Kidney capillary endothelial cell (primary cell): ENCODE data around the gene KRT36.

ENCODE experiments used
- DNase-seq: peaks from one replicate; pipeline ENCODE4 v3.0.0-alpha.2; 2018; ENCODE audit warnings: low spot score

The KRT36 gene

DNA sequence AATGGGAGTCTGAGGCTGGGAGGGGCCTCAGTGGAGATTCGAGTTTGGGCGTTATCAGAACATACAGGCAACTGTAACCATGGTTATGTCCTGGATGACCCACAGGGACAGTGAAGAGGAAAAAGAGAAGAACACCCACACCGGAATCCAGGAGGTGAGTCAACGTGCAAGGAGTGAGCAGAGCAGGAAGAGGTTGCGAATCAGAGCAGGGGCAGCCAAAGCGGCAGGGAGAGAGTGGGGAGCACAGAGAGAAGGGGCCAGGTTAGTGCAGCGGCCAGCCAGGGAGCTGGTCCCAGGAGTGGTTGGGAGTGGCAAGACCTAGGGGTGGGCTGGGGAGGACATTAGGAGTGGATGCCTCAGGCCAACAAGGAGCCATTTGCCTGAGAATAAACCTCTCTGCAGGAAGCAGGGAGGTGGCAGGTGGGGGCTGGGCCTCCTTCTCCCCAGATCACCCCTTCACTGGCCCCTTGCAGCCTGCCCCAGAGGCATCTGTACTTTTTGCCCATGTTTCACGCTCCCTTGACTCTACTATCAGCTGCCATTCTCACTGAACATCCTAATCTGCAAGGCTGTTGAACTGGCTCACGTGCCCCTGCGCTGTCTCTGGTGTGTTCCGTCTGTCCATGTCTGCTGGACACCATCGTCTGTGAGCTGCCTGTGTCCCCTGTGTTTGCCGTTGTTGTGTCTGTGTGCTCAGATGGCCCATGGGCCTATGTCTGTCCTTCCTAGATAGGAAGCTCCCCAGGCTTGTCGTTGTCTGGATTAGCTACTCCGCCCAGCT, 10.6 kb upstream of the KRT36 start:
- peak; percentile 53 for DNase-seq

DNA sequence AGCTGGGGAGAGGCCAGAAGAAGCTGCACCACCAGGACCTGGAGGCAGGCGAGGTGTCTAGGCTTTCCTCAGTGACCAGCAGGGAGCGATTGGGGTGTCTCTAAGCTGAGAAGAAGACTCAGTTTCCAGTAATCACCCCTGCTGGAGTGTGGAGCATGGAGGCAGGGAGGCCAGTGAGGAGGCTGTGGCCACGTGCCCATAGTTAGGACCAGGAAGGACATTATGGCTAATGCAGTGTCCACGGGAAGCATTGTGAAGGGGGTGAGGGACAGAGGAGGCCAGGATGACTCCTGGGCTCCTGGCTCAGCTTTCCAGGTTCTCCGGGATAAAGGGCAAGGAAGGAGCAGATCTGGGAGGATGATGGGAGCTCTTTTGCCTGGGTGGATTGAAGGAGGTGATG, 10.0 kb upstream of the KRT36 start:
- no peak for DNase-seq

DNA sequence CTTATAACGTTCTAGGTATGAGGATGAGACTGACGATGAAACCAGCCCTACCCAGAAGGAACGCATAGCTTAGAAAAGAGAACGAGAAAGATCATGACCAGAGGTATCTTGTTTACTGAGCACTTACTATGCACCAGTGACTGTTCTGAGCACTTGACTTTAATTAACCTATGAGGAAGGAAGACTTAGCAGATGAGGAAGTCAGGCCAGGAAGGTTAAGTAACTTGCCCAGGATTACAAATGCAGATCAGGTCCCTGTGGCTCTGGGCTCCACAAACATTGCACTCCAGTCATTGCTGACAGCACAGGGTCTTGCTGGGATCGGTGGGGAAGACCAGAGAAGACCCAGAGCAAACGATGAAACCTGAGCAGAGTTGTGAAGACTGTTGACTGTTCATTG, 8.6 kb upstream of the KRT36 start:
- DNase-seq: no peak

DNA sequence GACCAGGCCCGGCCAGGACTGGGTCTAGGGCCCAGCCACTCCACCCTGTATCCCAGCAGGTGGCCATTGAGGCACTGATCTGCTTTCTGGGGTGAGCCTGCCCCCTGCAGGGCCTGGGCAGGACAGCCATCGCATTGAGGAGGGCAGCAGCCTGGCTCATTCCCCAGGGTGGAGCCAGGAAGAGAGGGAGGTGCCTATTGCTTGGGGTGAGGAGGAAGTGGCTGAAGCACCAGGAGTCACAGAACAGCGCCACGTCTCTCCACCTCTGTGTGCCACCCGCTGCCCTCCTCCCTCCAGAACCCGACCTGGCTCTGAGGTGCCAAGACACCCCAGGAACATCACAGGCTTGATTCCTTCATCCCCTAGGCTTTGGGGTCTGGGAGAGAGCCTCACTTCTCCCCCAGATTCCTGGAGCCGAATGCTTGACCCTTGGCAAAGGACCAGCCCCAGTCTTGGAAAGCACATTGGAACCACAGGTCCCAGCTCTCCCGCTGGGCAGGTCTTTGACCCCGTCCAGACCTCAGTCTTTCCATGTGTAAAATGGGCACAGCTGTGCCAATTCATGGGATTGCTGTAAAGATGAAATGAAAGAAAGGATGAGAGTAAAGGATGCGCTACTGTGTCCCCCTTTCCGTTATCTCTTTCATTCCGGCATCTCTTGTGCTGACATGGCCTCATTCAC, 7.2 kb upstream of the KRT36 start:
- peak; percentile 85 for DNase-seq

DNA sequence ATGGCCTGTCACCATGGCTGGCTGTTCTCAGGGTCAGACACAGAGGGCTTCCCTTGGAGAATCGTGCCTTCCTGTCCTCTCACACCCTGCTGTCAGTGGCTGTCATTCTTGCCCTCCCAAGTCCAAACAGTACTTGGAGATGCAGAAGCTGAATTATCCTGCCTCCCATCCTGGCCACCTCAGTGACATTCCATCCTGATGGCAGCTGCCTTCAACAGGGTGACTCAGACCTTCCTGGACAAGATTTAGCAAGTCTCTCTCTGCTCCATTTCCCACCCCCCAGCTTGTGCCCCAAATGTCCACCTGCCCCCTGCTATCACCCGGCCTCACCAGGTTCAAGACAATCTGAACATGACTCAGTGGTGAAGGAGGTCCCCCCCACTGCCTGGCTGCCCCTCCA, 4.8 kb upstream of the KRT36 start:
- no peak for DNase-seq

DNA sequence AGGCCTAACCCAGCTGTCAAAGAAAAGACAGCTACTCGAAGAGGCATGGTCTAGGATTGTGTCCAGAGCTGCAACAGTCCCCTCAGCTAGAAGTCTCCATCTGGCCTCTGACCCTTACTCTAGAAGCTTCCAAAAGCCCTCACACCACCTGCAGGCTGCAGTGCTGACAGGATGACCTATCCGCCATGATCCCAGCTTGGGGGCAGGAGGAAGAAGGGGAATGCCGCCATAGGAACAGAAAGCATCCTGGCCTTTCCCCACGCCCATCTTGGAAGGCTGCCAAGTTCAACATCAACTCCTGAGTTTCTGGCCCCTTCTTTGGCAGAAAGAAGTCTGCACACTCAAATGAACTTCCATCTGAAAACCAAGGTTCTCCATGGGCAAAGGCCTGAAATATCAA, 3.1 kb upstream of the KRT36 start:
- peak; percentile 23 for DNase-seq

DNA sequence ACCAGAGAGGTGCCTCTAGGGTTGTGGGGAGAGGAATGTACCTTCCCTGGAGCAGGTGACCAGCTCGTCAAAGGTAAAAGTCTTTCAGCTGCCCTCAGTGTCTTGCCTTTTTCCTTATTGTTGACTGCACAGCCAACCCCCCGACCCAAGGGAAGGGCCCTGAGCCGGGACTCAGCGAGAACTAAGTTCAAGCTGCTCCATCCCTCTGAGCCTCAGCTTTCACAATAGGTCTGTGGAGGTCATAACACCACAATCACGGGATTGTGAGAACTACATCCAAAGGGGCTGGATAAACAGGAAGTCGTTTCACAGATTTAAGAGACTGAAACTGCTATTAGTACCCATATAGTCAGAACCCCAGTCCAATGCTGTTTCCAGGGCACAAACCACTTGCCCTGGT, 2.6 kb upstream of the KRT36 start:
- DNase-seq: no peak

DNA sequence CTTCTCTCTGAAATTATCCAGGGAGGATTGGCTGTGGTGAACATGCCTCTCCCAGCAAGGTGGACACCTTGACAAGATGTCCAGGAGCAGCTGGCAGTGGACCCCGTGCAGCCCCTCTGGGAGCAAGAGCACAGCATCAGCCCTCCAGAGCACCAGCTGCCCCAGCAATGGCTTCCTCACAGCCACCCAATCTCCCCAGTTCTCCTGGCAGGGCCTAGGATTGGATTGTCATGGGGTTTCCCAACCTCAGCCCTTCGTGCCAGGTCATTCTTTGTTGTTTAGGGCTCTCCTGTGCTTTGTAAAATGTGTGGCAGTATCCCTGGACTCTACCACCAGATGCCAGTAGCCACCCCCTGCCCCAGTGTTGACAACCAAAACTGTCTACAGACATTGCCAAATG, 1.8 kb upstream of the KRT36 start:
- DNase-seq: no peak

DNA sequence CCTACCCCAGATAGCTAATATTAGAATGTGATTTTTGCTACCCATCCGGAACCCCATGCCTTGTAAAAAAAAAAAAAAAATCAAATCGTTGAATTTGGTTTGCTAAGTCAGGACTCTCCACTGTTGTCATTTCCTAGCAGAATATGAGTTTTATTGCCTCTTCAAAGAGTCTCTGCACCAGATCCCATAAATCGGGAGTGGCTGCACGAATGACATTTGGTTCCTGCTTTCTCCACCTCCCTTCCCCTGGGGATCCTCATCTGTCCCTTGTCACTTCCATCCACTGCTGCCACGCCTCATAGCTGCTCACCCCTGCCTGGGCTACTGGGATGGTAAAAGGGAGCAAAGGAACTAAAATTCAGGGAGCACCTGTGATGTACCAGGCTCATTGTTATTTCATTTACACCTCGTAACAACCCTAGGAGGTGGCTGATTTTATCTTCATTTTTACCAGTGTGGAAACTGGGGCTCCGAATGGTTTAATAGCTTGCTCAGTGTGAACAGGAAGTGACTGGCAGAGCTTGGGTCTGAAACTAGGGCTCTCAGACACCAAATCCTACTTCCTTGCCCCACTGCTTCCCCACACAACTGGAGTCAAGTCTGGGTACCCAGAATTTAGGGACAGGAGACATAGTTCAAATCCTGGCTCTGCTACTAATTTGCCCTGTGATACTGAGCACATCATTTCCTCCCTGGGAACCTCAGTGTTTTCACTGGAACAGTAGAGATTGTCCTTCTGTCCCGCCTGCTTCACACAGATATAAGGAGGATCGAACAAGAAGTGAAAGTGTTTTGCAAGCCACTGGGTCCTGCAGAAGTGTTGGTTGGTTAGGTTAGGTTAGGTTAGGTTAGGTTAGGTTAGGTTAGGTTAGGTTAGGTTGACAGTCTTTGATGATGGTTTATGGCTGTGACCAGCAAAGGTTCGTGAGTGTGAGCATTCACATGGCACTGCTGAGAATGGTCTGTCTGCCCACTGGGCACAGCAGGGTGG, 585 bp upstream of the KRT36 start:
- no peak for DNase-seq

DNA sequence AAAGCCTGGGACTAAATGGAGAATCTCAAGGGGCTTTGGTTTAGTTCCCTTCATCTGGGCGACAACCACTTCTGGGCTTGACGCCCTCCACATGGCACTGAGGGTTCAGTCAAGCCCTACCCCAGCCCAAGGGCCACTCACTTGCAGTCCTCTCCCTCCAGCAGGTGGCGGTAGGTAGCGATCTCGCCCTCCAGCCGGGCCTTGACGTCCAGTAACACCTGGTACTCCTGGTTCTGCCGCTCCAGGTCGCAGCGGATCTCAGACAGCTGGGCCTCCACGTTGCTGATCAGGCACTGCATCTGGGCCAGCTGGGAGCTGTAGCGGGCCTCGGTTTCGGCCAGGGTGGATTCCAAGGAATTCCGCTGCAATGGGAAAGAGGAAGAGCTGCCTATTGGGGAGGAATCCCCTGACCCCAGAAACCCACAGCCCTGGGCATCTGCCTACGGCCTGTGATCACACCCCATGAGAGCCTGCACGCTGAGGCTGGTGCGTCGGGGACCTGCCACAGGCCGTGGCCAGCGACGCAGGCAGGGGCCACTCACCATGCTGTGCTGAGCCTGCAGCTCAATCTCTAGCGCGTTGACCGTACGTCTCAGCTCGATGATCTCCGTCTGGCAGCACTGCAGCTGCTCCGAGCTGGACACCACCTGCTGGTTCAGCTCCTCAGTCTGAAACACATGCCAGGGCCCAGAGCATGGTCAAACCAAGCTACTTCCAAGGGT, 2.7 kb downstream of the KRT36 start:
- no peak for DNase-seq

DNA sequence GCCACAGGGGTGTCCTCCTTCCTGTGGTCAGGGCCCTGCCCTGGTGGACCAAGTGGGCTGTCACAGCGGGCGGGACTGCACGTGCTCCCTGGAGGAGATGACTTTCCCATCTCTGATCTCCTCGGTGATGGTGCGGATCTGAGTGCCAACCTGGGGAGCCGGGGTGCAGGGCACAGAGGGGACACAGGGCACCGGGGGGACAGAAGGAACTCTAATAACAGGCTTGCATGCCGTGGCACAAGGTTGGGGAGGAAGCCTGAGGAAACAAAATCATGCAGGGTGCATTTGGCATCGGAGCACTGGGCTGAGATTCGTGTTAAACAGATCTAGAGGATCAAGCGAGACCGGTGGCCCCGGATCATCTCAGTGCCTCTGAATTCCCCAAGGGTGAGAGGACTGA, 3.4 kb downstream of the KRT36 start:
- no peak for DNase-seq

DNA sequence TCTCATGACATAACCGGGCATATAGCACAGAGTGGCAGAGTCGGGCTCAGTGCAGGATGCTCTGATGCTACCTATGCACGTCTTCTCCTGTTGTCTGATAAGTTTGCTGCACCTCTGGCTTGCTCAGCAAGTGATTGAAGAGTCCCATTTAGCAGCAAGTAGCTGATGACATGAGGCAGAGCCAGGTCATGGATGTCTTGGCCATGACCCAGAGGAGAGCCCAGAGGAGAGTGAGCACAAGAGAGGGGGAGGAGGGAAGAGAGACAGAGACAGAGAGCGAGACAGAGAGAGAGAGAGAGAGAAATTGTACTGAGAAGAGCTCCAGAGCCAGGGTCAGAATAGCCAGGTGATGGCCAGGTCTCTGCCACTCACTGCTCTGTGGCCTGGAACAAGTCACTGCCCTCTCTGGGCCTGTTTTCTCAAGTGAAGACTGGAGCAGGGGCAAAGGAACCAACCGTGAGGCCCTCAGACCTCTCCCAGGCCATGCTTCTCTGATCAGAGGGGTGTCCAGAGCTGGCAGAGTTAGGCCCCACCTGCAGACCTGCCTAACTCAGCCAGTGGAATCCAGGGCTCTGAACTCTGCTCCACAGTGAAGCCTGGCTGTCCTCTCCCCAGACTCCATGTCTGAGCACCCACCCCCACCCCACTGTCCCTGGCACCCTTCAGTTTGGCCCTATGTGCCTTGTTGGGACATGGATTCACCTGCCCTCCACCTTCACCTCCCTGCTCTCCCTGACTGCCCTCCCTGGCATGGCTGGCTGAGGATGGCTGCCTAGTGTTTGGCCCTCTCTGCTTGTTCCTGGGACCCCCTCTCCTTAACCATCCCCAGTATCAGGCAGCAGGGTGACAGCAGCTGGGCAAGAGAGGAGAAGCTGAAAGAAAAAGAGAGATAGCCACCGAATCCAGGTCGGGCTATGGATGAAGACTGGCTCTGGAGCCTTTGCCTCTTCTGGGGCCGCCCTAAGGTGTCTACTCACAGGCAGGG, 4.5 kb downstream of the KRT36 start:
- no peak for DNase-seq

DNA sequence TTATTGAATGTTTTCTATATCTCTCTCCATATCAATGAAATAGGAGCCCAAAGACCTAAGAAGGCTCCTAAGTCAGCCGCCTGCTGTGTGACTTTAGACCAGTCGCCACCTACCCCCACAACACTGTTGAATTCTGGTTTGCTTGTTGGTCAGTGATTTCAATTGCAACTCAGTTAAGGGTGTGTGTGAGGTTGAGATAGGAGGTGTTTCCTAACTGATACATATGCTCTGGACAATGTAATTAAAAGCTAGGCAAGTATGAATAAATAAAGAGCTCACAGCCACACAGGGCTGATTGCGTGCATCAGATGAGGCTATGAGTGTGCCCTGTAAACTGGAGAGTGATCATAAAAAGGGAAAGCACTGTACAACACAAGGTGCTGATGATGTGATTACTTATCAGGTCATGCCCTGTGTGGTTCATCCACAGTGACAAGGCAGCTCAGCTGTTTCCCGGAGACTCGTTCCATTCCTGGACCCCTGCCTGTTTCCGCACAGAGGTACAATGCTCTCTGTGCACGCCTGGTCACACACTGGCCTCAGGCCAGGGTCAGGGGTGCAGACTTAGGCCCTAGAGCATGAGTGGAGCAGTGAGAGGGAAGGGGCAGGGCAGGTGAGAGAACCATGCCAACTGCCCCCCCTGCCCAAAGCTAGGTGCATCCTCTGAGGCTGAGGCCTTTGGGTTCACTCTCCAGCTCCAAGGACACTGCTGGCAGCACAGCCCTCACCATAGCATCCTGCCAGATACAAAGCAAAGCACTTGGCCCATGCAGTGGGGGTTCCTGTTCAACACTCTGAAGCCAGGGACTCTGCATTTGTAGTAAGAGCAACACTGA, 5.5 kb downstream of the KRT36 start:
- DNase-seq: no peak

DNA sequence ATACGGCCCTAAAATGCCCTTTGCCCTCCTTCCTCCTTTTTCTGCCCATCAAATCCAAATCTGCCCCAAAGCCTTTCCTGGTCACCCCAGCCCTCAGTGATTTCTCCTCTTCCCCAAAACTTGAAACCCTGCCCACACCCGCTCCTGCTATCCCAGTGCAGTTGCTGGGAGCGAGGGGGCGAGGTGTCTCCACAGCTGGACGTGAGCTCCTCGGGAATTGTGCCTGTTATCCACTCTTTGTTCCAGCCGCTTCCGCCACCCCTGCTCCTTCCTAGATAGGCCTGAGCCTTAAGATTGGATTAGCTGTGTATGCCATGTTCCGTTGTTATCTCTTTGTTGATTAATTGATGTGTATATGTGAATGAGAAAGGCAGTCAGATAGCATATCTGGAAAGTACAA, 6.2 kb downstream of the KRT36 start:
- DNase-seq: no peak

DNA sequence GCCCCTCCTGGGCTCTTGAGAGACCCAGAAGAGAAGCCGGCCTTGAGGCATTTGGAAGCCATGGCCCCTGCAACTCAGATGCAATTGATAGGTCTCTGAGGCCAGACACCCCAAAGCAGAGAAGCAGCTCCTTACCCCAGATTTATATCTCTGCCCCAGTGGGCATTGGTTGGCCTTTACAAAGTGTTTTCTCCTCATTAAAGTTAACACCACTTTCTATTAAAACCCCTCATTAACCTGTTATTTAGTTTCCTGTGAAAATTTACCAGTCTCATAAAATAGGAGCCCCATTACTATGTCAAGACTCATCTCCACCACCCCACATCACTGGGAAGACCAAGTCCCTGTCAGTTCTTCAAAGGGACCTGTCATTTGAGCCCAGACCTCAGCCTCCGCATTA, 8.7 kb downstream of the KRT36 start, which contains the start of gene KRT35:
KRT35 (minus strand) TSS at position 116 of the 400 bp plus-strand sequence; CDS start at position 62, 54 bp downstream.
- no peak for DNase-seq

DNA sequence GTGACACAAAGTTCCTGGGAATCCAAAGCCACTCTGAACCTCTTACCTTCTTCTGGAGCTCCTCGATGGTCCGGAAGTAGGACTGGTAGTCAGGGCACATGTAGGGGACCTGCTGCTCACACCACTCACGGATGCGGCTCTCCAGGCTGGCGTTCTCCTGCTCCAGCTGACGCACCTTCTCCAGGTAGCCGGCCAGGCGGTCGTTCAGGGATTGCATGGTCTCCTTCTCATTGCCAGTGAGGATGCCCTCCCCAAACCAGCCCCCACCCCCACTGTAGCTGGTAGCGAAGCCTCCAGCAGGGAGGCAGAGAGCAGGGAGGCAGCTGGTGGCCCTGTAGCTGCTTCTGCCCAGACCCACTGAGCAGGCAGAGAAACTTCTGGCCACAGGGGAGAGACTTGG, 9.1 kb downstream of the KRT36 start:
- no peak for DNase-seq

DNA sequence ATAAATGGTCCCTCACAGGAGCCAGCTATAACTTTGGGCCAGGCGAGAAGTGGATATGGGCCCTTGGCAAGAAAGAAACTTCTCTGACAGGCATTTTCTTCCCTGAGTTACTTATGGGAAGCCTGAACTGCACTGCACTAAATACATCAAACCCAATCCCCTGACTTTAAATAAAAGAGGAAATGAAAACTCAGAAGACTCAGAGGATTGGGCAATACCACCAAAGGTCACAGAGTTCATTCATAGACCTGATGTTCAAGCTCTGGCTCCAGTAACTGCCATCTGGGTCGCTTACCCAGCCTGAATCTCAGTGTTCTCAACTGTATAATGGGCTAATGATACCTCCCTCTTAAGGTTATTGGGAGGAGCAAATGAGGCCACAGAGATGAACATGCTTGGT, 9.6 kb downstream of the KRT36 start:
- no peak for DNase-seq

DNA sequence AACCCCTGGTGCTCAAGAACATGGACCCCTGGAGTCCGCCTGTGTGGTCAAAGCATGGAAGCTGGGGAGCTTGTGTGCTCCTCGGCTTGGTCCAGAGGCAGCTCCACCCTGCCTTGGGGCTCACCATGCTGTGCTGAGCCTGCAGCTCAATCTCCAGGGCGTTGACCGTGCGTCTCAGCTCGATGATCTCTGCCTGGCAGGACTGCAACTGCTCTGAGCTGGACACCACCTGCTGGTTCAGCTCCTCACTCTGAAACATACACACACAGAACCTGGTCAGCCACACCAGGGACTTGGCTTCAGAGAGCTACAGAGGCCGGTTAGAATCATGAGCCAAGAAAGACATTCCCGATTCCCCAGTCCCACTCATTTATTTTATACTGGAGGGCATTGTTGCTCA, 11.5 kb downstream of the KRT36 start:
- no peak for DNase-seq
